KMS-11 (cell line): Measurements from ENCODE around the gene CHML.

Experiments
- H2AFZ ChIP-seq: fragments of 200-600 bp; sonication (generic); 2 replicates; pipeline ENCODE4 v1.6.1; 2016; ENCODE audit warnings: antibody characterized with exemption, mixed run types, low read depth
- H3K27ac ChIP-seq: fragments of 200-600 bp; sonication (generic); 2 replicates; pipeline ENCODE4 v1.6.1; 2016; ENCODE audit warnings: mild to moderate bottlenecking, mixed run types
- H3K27me3 ChIP-seq: fragments of 200-600 bp; sonication (generic); 2 replicates; pipeline ENCODE4 v1.6.1; 2017; ENCODE audit warnings: mild to moderate bottlenecking, low read depth, mixed run types, moderate library complexity; ENCODE audit not compliant: insufficient read depth
- H3K36me3 ChIP-seq: fragments of 200-600 bp; sonication (generic); 2 replicates; pipeline ENCODE4 v1.6.1; 2017; ENCODE audit warnings: mild to moderate bottlenecking, mixed run types; ENCODE audit not compliant: insufficient read depth
- H3K4me1 ChIP-seq: fragments of 200-600 bp; sonication (generic); 2 replicates; pipeline ENCODE4 v1.6.1; 2016; ENCODE audit warnings: mild to moderate bottlenecking, low read depth, mixed run types; ENCODE audit not compliant: poor library complexity, severe bottlenecking
- H3K4me2 ChIP-seq: fragments of 200-600 bp; sonication (generic); 2 replicates; pipeline ENCODE4 v1.7.0; 2016; ENCODE audit warnings: mild to moderate bottlenecking, mixed run types
- H3K4me3 ChIP-seq: fragments of 200-600 bp; sonication (generic); IDR thresholded peaks from 2 replicates; pipeline ENCODE4 v1.6.1; 2017; ENCODE audit warnings: low read depth, low read length, mixed read lengths; ENCODE audit not compliant: insufficient read depth
- H3K79me2 ChIP-seq: fragments of 200-600 bp; sonication (generic); 2 replicates; pipeline ENCODE4 v1.6.1; 2016; ENCODE audit warnings: low read depth, mixed run types; ENCODE audit not compliant: insufficient read depth
- H3K9ac ChIP-seq: fragments of 200-600 bp; sonication (generic); 2 replicates; pipeline ENCODE4 v1.6.1; 2016; ENCODE audit warnings: mild to moderate bottlenecking, mixed run types
- H4K20me1 ChIP-seq: fragments of 200-600 bp; sonication (generic); 2 replicates; pipeline ENCODE4 v1.6.1; 2016; ENCODE audit warnings: mild to moderate bottlenecking, mixed run types; ENCODE audit not compliant: insufficient read depth
- CTCF ChIP-seq: fragments of 200-600 bp; sonication (generic); conservative IDR thresholded peaks from 2 replicates; pipeline ENCODE4 v1.6.1; 2017; ENCODE audit warnings: low read depth, mild to moderate bottlenecking, antibody characterized with exemption, low read length, moderate library complexity, mixed read lengths

Gene CHML

DNA sequence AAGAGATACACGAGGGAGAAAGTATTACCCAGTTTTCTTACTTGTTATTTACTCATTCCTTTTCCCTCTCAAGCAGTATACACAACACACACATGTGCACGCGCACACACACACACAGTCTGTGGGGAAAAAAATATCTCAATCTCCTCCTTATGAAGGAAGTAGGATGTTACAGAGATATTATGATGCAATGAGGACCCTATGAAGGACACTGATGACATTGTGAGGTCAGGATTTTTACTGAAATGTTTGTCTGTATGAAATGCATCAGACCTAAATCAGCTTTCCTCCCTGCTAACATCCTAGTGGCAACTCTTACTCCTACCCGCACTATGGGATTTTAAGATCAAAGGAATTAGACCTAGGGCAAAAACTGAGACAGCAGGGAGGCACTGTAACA, 11.8 kb upstream of the CHML start, which contains the start of gene WDR64:
TSS of gene WDR64 (plus strand) at position 270 of the 400 bp plus-strand sequence. CDS start 204 bp downstream, outside the sequence.
- no peaks in the 10 kb centered on the region for H3K4me1 ChIP-seq
- no peak within 1 kb of the TSS for H3K27ac ChIP-seq
- H3K36me3 ChIP-seq, result no peaks in the 10 kb centered on the region
- H3K4me2 ChIP-seq, result no peak within 1 kb of the TSS
- H3K9ac ChIP-seq, result no peak within 1 kb of the TSS
- no peak within 1 kb of the TSS for H3K4me3 ChIP-seq
- H2AFZ ChIP-seq, result no peak within 1 kb of the TSS
- H4K20me1 ChIP-seq, result no peaks in the 10 kb centered on the region
- H3K79me2 ChIP-seq, result no peaks in the 10 kb centered on the region
- no peaks in the 10 kb centered on the region for H3K27me3 ChIP-seq
- TF ChIP-seq CTCF, result no peak

DNA sequence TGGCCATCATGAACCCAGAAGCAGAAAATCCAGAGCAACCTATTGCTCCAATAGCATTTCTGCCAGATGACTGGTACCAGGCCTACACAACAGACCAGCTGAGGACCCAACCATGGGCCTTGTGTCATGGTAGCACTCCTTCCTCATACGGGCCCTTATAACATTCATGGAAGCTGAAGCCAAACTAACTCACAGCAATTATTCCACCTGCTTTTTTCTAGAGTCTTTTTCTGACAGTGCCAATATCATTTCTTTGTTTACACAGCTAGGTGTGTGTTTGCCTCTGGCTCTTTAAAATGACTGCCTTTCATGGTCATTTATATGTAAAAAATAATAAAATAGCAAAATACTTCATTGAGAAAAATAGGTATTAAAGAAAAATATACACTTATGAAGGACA, 8.0 kb upstream of the CHML start:
- no peak overlapping the region for H3K4me3 ChIP-seq
- no peaks in the 10 kb centered on the region for H3K27me3 ChIP-seq
- H3K79me2 ChIP-seq, result no peaks in the 10 kb centered on the region
- H3K4me1 ChIP-seq, result no peaks in the 10 kb centered on the region
- H4K20me1 ChIP-seq, result no peaks in the 10 kb centered on the region
- no peak overlapping the region for H3K9ac ChIP-seq
- no peak overlapping the region for H3K27ac ChIP-seq
- H2AFZ ChIP-seq, result no peak overlapping the region
- TF ChIP-seq CTCF, result no peak
- H3K36me3 ChIP-seq, result no peaks in the 10 kb centered on the region
- H3K4me2 ChIP-seq, result no peak overlapping the region

- Histone ChIP-seq H3K4me2 (no peak overlapping the region), H3K4me1 (no peaks in the 10 kb centered on the region), H4K20me1 (no peaks in the 10 kb centered on the region), H3K27ac (no peak overlapping the region), H3K4me3 (no peak overlapping the region), H3K79me2 (no peaks in the 10 kb centered on the region), H3K9ac (no peak overlapping the region), H3K36me3 (no peaks in the 10 kb centered on the region), H2AFZ (no peak overlapping the region), H3K27me3 (no peaks in the 10 kb centered on the region)
- TF ChIP-seq CTCF, result no peak
Observed at GRCh38 chr1:241647658-241648057, 7.5 kb upstream of the CHML start.

DNA sequence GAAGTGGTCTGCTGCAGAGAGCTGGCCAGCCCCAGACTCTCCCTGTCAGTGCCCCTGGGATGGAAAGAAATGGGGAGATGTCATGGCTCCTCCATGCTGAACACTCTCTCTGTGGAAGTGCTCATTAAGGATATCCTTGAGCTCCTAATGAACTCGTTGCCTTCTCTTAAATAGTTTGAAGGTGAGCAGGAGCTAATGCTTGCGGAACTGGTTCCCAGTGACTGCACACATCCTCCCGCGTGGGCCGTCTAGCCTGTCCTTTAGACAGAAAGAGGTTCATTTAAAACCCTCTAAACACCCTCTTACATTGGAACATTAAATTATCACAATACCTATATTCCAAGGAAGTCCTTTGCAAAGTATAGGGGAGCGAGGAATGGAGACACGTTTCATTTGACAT, 6.0 kb upstream of the CHML start:
- no peak overlapping the region for H3K4me2 ChIP-seq
- H3K79me2 ChIP-seq, result no peaks in the 10 kb centered on the region
- H2AFZ ChIP-seq, result no peak overlapping the region
- no peak for TF ChIP-seq CTCF
- H3K9ac ChIP-seq, result no peak overlapping the region
- H4K20me1 ChIP-seq, result no peaks in the 10 kb centered on the region
- H3K27me3 ChIP-seq, result no peaks in the 10 kb centered on the region
- H3K4me1 ChIP-seq, result no peaks in the 10 kb centered on the region
- no peak overlapping the region for H3K27ac ChIP-seq
- H3K36me3 ChIP-seq, result no peaks in the 10 kb centered on the region
- no peak overlapping the region for H3K4me3 ChIP-seq

DNA sequence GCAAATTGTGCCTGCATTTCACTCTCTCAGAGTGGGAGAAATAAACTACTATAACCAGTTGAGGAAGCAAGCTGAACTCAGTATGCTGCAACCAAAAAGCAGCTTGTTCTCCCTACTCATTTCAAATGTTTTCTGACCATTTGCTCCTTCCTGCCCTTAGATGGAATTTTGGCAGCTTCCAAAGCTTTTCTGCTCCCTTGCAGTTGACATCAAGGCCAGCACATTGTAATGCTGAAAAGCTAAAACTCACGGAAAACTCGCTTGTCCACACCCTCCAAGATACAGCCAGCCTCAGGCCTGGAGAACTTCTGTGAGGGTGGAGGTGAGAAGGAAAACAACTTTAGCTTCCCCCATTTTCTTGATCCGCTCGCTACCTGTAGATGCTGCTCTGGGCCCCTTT, 5.0 kb upstream of the CHML start:
- H3K27me3 ChIP-seq, result no peaks in the 10 kb centered on the region
- no peaks in the 10 kb centered on the region for H3K79me2 ChIP-seq
- no peak overlapping the region for H3K4me3 ChIP-seq
- no peak overlapping the region for H3K27ac ChIP-seq
- no peaks in the 10 kb centered on the region for H4K20me1 ChIP-seq
- no peak overlapping the region for H3K9ac ChIP-seq
- TF ChIP-seq CTCF, result no peak
- peaks cover 7% of the 10 kb centered on the region for H3K4me1 ChIP-seq
- no peaks in the 10 kb centered on the region for H3K36me3 ChIP-seq
- no peak overlapping the region for H3K4me2 ChIP-seq
- no peak overlapping the region for H2AFZ ChIP-seq
